NCI-H2107 (cell line): ENCODE measurements around the gene SLC24A4.

Source experiments
- DNase-seq: peaks from one replicate; lab custom pipeline; 2025; lab: John Stamatoyannopoulos, UW

SLC24A4 gene

DNA sequence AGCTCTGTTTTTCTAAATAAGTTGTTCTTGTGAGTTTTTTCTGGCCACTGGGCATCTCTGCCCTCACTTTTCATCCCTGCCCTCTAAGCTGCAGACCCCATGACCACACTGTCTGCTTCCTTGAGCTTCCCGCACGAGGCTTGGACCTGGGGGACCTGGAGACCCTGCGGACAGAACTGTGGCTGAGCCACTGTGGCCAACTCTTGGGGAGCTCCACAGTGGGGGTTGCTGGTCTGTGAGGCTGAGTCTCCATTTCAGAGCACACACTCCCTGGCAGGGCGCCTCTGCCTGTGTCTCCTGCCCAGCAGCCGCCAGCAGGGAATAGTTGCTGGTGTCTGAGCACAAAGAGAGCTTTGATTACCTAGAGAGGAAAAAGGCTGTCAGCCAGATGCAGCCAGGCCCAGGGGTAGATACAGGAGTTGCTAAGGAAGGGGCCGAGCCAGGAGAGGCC lies 177.6 kb downstream of the SLC24A4 start:
- DNase-seq, result no peak

DNA sequence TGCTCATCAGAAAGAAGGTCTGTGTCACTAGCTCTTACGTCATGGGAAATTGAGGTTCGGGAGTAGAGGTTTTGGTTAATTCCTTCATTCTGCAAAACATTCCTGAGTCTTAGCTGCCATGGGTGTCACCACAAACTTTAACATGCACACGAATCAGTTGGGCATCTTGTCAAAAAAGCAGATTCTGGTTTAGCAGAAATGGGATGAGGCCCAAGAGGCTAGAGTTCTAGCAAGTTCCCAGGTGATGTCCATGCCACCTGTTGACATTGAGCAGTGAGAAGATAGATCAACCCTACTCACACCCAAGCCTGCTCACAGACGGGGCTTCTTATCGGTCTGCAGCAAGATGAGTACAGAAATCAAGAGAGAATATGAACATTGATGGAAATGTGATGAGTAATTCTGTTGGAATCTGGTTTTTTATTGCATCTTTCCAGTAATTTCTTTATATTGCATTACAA lies 179.0 kb downstream of the SLC24A4 start:
- DNase-seq, result no peak

DNA sequence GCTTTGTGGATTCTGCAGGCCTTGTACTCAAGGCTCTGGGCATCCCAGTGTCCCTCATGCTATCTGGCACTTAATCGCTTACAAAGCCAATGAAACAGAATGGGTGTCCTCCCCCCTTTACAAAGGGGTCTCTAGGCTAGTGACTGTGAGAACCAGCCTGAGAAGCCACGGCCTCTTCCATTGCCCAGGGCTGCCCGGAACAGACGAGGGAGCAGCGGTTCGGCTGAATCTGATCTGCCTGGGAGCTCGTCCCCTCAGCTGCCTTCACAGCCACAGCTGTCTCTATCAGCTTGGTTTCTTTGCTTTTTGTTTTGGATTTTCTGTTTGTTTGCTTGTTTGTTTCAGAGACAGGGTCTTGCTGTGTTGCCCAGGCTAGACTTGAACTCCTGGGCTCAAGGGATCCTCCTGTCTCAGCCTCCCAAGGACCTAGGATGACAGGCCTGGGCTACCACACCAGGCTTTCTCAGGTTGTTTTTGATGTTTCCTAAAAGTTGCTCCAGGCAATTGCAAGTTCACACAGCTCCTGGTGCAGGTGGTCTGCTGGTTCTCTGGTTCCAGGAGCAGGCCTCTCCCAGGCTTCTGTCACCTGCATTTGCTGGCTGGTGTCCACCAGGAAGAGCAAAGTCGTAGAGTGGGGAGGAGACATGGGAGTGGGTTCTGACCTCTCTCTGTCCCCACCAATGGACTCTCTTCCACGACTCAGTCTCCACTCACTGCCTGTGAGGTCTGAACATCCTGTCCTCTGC lies 179.7 kb downstream of the SLC24A4 start:
- DNase-seq, result no peak

DNA sequence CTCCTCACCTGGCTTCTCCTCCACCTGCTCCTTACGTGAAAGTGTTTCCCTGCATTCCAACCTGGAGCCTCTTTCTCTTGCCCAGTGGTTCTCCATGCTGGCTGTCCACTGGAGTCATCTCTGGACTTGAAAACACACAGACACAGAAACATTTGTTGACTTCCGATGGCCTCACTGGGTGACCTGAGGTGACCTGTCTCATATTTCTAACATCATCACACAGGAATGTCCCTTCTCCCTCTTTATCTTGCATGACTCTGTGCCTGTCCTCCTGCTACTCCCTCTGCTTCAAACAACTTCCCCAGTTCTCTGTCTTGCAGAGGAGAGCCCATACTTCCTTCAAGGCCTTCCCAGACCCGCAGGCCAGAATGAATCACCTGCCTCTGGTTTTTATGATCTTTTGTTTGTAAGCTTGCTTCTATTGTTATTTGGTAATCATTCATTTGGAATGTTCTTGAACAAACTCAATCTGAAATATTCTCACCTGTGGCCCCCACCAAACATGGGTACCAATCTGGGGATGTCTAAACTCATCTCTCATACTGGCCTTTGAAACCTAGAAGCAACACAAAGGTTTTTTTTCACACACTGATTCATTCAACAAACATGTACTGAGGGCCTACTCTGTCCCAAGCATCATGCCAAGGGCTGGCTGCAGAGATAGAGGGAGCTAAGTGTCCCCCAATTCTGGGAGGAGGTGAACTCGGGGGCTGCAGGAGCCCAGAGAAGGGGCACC lies 181.0 kb downstream of the SLC24A4 start:
- DNase-seq, result no peak

DNA sequence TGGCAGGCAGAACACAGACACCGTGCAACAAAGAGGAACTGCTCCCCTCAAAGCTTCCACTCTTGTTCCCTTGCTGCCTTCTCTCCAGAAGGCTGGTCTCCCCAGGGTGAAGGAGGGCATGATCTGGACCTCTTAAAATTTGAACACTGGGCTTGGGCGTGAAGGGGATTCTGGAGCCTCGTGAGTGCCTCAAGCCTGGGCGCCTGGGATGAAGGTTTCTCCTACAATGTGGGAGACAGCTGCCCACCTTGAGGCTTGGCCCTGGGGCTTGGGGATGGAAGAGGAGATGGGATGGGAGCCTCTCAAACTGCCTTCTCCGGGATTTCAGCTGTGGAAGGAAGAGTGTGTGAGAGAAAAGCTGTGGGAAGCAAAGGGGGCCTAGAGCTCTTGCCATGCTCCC lies 182.9 kb downstream of the SLC24A4 start:
- no peak for DNase-seq

DNA sequence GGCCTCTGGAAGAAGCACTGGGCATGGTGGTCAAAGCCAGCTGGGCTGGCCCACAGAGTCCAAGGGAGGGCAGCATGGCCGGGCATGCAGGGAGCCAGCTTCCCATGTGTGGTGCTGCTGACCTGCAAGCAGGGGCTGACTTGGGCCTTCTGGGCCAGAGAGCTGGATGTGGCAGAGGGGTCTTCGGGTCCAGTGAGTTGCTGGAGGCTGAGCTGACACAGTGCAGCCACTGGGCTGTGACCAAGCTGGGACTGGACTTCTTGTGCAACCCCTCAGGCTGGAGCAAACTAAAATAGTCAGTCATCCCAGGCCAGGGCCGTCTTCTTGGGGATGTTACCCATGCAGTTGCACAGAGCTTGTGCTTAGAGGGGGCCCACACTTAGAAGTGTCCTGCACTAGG lies 183.3 kb downstream of the SLC24A4 start:
- no peak for DNase-seq

DNA sequence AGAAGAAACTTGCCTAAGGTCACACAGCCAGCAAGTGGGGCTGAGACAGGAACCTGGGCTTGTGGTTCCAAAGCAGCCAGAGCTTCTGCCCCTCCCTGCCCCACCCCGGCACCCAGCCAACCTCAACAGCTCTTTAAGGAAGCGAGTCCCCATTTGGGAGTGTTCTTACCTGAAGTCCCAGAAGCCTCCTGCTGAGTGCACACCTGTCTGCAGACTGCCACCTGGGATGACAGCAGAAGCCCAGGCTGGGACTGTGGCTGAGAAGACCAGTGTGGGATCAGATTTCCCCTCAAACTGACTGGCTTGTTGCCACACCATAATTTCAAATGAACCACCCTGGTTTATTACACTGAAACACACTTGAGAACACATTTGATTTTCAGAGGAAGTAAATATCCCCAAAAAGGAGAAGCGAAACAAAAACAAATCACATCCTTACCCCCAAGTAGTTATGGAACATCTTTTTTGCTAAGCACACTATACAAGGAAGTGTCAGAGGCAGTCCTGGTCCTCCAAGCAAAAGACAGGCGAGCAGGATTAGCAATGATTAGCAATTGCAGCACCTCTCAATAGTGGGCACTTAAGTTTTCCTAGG lies 184.3 kb downstream of the SLC24A4 start:
- DNase-seq, result peak; percentile 97

DNA sequence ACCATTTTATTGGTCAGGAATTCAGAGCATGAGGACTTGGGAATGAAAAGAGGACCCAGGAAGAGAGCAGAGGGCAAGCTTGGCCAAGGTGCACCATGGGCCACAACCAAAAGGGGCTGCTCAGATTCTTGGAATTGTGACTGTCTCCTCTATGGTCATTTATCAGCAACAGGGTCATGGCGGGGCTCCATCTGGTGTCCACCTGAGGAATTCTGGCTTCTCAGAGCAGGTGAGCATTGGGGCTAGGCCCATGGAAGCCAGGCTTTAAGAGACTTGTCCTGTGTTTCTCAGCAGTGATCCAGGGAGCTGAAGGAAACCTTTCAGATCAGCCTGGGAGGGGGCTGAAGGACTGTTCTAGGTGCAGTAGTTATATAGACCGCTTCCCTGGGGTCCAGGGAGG lies 188.0 kb downstream of the SLC24A4 start:
- no peak for DNase-seq

DNA sequence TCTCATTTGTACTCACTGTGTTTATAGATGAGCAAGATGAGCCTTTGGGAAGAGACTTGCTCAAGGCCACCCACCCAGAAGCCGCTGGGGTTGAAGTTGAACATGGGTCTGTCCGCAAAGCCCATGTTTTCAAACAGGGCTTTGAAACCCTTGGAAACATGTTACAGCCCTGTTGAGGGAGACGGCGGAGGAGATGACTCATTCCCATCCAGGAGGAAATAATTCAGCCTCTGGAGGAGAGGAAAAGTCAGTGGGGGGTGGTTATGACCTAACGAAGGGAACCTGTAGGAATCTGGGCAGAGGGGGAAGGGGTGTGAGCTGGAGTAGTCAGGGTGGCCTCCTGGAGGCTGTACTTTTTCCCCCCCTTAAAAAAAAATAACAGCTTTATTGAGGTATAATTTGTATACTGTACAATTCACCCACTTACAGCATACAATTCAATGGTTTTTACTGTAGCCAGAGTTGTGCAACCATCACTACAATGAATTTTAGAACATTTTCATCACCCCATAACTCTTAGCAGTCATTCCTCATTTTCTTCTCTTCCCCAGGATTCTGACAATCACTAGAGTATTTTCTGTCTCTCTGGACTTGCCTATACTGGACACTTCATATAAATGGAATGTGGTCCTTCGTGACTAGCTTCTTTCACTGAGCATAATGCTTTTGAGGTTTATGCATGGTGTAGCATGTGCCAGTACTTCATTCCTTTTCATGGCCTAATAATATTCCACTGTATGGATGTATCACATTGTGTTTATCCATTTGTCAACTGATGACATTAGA lies 188.7 kb downstream of the SLC24A4 start:
- no peak for DNase-seq

DNA sequence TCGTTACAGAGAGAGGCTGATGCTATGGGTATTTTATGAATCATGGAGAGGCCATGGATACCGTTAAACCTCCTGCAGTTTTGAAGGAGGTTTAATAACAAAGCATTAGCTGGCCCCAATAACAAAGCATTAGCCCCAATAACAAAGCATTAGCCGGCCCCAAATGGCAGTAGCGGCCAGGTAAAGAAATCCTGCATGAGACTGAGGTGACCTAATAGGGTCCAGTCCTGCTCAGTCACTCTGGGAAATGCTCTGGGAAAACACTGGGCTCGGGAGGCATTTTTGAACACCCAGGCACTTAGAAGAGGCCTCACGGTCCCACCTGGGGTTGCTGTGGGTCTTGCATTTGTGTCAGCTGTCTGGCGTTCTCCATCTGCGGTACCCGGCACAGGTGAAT lies 189.8 kb downstream of the SLC24A4 start:
- DNase-seq, result no peak

DNA sequence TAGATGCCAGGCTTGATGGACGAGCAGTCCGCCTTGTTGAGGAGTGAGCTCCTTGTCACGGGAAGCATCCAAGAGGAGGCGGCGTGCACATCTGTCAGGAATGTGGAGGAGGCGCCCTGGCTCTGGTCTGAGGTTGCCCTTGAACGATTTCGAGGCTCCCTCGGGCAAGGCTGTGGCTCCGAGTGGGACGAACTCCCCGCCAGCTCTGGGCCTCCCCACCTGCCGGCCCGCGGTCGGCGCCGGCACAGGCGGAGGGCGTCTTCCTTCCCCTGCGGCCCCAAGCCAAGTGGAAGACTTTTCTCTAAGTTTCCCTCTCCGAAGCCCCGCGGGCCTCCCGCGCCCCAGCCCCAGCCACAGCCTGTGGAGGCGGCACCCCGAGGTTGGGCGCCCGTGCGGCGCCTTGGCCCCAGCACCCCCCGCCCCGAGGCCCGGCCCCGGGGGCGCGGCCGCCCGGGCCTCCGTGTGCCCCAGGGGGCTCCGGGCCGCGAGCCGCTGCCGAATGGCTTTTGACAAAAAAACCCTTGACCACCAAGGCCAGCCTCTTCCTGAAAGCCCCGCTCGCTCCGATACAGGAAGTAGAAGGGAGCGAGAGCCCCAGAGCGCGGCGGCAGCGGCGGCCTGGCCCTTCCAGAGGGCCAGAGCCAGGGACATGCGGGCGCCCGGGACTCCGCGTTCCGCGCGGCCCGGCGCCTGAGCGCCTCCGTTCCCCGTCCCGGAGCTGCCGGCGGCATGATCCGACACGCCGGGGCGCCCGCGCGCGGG lies 190.4 kb downstream of the SLC24A4 start, which contains the start of gene RIN3:
Gene RIN3, plus strand, starts transcription at position 578 of the 762 bp plus-strand sequence. Its CDS starts 152 bp downstream, at position 730.
- DNase-seq, result no peak

DNA sequence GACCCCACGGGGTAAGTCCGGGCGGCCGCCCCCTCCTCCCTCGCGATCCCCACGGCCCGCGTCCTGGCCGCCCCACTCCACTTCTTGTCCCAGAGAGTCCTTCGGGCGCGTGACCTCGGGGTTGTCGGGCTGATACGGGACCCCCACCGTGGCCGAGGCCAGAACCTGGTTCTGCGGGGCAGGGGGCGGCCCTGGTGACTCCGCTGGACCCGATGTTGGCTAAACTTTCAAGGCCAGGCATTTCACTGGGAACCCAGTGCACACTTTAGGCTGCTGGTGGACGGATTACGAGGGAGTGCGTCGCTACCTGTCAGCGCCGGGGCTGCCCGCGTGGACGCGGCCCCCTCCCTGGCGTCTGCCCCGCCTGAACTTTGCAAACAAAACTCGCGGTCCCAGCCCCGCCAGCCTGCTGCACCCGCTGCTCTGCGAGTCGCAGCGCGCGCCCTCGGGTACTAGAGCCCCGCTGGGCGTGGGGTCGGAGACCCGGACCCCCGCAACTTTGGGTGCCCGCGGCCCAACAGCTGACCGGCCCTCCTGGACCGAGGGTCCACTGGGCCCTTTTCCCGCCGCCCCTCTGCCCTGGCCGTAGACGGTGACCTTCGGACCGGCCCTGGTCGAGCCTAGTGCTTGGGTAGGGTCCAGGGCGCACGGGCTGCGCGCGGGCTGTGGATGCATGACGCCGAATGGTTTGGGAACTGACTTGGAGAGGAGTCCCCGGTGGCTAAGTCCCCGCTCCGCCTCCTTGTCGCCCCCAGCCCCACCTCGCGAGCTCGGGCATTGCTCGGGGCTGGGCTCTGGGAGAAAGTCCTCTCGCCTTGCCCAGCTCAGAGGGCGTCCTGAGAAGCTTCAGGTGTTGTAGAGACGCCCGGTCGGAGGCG lies 191.2 kb downstream of the SLC24A4 start:
- DNase-seq, result no peak

DNA sequence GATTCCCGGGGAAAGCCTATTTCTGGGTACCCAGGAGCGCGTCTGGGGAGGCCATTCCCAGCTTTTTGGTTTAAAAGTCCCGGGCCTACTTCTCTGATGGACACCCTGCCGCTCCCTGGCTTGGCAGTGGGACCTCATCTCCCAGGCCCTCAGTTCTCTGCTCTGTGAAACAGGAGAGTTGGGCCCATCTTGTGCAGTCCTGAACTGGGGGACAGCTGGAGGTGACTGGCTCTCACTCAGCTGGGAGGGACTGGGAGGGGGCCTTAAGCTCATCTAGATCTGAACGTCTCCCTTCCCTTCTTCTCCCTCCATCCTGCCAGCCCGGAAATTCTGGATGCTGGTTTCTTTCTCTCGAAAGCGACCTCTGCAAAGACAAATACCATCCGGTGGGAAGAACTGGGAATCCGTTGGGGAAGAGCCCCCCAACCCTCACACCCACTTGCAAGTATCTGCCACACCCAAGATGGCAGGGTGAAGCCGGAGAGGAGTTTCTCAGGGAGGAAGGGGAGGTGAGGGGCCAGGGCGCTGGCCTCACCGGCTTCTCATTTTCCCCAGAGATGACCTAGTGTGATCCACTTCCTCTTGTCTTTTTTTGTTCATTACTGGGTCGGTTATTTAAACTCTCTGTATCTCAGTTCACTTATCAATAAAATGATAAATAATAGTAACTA lies 192.0 kb downstream of the SLC24A4 start:
- DNase-seq, result no peak

DNA sequence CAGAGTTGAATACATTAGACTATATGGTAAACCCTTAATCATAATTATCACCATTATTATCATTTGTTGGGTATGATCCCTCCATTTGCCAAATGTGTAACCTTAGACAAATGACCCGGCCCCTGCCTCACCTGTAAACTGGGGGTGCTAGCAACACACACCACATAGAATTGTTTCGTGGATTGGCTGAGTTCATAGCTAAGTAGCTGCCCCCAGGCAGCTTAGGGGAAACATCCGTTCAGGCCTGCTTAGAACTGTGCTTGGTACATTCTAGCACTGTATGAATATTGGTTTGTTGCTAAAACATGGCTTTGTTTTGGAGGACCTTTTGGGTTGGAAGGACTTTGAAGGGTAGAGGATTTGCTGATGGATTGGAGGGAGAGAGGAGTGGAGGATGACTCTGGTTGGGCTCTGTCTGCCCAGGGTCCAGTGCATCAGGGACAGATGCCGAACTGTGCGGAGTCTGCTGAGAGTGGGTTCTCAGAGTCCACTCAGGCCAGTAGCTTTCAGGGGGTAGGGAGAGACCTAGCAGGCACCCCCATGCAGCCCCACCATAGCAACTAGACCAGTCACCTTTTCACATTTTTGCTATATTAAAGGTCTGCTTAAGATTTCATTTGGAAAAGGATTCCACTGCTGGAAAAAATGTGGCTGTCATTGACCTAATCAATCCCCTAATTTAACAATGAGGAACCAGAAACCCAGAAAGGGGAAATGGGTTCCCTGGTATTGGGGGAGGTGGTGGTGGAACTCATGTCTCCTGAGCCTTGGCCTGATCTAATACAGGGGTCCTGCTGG lies 192.8 kb downstream of the SLC24A4 start:
- no peak for DNase-seq

DNA sequence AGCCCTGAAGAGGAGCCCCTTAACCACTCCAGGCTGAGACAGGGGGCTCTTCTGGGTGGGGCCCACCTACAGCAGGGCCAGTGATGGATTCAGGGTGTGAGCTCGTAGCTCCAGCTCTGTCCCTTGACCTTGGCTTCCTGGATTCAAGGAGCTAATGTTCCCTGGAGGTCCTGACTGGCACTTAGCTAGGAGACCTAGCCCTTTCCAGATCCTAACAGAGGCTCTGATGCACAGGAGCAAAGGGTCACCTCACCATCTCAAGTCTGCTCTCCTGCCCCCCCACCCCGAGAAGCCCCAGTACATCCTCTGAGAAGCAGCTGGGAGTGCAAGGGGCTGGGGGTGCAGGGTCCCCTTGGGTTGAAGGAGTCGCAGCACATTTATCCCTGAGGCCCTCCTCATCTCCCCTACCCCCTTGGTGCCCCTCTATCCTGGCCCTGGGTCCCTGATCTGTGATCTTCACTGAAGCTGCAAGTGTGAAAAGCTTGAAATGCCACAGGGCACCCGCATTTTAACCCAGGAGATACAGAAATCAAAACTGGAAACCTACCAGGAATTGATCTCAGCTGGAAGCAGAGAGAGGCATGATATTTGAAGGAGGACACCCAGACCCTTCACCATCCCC lies 193.5 kb downstream of the SLC24A4 start:
- no peak for DNase-seq

DNA sequence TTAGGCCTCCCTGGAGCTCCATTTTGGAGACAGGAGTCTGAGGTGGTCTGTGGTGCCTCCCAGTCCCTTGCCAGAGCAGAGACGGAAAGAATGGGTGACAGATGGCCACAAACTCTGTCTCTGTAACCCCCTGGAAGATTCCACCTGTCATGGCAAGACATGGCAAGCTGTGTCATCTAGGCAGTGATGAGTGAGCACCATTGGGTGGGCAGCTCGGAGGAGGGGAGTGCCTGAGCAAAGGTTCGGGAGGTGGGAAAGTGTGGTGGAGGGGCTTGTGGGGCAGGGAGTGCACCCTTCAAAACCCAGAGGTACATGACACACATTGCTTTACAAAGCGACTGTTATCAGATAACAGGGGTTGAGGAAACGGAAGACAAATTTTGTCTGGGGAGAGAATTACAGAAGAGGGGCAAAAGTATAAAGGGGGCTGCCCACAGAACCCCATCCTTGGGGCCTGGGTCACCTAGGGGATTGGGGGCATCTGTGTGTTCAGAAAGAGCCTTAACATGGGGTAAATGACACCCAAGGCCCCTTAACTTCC lies 194.1 kb downstream of the SLC24A4 start:
- no peak for DNase-seq

DNA sequence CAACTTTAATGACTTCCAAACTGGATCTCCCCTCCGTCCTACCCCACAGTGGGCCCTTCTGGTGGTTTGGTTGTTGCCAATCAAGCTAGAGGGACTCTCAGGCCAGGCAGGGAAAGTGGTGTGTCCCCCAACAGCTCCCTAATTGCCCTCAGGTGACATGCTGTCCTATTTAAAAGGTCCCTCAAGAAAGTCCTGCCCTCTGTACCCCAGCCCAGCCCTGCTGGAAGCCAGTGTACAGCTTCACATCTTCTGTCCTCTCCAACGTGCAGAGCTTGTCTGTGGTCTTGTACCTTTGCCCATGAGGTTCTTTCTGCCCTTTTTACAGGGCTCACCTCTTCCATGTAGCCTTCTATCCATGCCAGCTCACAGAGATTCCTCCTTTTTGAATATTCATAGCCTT lies 194.8 kb downstream of the SLC24A4 start:
- no peak for DNase-seq
